HG03097 (cell line): ENCODE data around the gene PTPRG.

ENCODE experiments used
- ATAC-seq: cut with Tn5 transposase; IDR thresholded peaks from one replicate; pipeline ENCODE4 v1.9.1; 2021; ENCODE audit not compliant: unreplicated experiment, low FRiP score

PTPRG gene

DNA sequence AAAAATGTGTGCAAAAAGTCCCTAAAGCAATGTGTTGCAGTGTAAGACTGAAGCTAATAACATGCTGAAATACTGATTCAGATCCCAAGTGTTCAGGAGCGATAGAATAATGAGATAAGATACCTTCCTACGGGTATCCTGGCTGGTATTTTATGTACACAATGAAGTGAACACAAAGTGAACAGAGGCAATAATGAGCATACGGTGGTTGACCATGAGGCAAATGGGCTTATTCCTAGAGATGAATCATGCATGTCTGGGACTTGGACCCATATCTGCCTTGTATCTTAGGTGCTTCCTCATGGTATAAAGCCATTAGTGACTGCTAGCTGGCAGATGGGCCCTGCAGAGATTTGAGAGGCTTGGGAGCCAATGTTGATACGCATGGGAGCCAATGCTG, 21.5 kb downstream of the PTPRG start:
- ATAC-seq, result no peak

DNA sequence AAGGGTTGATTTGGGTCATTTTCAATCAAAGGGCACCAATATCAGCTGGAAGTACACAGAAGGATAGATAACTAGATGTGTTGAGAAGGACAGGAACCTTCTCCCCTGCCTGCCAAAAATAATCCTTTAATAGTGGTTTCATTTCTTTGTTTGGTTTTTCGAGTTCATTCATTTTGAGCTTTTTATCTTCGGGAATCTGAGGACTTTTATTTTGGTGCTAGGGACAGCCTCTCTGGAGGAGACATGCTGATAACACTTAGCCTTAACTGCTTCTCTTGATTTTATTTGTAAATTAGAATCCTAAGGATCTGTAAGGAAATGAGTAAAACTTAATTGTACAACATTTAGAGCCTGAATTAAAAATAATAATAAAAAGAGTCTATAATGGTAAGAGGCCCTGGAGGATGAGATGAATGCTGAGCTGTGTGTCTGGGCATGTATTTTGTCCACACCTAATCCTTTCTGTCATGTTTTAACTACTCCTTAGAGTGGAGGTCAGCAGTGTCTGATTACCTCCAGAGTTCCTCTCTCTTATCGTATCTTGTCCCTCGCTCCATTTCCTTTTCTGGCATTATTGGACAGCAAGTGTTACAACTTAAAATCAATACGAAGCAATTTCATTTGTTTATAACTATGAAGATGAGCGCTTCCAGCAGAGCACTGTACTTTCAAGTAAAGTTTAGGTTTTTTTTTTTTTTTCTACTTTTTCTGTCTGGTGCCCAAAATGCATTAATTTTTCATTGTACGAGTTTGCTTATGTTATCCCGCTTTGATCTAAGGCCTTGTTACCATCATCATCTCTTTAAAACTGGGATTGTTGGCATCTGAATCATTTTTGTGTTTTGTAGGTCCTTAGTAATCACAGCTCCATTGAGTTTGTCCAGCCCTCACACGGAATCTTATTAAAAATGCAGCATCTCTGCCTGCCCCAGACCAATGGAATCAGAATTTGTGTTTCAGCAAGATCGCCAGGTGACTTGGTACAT, 22.8 kb downstream of the PTPRG start:
- ATAC-seq, result no peak

DNA sequence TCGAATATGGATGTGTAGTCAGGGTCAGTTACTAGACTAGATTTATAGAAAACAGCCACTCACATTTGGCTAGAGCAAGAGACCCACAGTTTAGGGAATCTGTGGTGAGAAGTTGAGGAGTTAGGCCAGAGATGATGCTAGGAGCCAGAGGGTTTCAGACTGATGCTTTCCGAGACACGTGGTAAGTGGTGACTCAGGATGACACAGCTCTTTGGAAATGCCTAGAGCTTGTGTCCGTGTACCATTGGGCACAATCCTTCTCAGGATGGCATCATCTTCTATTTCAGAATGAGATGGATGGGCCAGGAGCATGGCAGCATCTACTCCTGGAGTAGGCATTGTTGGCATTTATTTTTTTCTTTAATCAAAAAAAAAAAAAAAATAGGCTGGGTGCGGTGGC, 28.5 kb downstream of the PTPRG start:
- no peak for ATAC-seq

DNA sequence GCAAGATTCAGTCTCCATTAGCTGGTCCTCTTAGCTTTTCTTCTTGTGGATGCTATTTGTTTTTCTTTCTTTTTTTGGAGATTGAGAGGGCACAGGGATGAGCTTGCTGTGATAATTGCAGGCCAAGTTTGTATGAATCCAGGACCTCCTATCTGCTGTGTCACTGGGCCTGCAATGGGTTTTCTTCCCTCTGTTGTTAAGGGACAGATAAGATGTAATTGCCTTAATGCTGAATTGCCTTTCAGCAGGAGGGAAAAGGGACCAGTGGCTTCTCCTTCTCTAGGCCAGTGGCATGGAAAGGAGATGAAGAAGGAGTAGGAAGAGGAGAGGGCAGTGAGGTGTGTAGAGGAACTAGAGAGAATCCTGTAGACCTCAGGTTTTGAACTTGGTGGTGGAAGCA, 29.9 kb downstream of the PTPRG start:
- ATAC-seq, result no peak

DNA sequence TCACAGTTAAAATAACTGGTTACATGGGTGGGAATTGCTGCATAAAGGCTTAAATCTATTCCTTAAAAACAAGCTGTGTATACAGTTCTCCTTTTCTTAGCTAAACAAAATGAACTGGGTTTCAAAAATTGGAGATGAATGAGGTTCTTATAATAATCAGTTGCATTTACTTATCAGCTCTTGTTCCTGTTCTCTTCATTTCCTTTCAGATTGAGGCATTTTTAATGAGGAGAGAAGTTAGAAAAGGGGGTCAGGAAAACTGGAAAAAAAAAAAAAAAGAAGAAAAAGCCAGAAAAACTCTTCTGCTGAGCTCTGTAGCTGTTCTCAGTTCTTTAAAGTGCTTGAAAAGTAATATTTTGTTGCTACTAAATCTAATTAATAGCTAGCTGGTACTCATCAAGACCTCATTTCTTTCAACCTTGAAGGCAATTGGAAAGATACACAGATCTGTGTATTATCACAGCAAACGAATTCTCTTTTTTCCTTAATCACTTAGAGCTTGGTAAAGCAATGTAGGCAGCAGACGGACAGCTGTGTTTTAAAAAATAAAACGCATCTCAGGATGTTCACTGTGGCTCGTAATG, 32.2 kb downstream of the PTPRG start:
- no peak for ATAC-seq

DNA sequence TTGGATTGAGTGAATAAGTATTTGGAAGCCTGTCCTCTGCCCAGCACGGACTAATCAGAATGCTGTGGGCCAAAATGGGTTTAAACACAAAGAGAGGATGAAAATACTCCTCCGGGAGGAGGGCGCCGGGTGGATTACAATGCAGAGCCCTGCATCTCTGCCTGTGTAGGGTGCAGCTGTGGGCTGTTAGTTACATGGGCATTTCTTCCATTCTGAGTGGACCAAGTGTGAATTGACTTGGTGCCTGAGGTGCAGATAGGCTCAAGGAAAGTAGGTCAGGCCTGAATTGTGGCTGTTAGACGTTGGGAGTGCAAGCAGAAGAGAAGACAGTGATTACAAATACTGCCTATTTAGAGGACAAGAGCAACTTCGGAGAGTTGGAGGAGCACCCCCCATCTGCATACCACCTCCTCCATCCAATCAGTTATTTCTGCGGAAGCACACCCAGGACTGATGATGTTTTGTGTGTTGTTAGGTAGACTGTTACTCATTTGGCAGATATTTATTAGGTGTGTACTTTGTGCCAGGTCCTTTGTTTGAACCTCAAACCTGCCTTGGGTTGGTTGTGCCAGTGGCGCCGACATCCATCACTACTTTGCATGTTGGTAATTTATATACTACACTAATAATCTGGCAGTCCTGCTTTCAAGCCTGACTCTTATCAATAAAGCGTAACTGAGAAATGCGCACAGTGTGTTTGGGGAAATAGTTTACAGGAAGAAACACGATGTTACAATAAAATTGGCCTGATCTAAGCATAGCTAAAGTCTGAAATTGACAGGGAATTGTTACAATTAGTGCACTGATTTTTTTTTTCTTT, 33.0 kb downstream of the PTPRG start:
- no peak for ATAC-seq

DNA sequence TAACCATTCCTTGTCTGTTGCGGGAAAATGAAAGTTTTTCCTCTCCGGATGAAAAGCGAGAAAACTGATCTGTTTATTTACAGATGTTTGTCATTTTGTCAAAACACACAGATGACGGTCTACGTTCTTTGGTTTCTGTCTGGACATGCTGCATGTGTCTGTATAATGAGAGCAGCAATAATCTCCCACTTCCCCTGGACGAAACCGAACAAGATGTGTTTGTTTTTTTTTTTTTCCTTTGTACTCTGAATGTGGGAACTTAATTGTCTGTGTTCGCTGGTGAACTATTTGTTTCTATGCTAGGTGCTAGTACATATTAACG, 33.6 kb downstream of the PTPRG start:
- no peak for ATAC-seq

DNA sequence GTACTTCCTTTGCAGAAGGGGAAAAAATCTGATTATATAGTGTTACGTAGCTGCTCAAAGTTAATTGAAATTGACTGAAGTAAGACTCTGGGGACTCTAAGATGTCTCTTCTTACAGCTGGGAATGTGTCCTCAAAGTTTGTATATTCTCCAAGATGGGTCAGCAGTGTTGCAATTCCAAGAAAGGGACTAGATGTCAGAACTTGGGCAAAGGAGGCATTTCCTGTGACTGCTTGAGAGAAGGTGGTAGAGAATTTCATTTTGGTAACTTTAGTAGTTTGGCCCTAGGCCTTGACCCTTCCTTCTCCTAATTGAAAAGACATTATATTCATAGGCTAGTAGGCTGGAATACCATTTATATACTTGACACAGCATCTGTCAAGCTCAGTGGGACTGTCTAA, 33.9 kb downstream of the PTPRG start:
- no peak for ATAC-seq

DNA sequence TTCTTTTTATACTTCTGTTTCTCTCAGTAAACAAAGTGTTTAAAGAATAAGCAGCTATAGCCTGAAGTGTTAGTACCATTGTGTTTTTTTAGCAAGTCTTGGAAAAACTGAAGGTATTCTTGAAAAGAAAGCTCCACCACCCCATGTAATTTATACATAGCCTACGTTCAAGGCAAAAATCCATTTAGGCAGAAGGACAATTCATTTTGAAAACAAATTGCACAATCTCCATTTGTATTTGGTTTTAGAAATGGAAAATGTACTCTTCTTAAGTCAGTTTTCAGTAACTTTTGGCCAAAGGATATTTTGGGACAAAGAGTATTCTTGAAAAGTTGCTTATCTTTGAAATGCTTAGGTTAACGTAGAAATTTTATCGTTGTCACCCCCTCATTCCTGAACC, 34.5 kb downstream of the PTPRG start:
- ATAC-seq, result no peak

DNA sequence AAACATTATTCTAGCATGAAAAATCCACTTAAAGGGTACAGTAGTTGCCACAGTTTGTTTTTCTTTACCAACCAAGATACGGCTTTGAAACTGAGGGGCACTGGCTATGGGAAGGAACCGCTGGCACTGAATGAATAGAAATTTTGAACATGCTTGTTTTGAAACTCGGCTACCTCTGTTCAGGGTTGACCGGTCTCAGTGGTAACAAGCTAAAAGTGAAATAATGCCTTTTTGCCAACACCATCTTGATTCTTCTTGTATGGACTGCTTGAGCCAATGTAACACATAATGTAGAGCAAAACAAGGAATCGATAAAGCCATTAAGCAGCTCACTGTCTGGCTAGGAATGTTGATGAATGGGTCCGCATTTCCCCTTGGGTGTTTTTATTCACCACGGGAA, 36.5 kb downstream of the PTPRG start:
- no peak for ATAC-seq

DNA sequence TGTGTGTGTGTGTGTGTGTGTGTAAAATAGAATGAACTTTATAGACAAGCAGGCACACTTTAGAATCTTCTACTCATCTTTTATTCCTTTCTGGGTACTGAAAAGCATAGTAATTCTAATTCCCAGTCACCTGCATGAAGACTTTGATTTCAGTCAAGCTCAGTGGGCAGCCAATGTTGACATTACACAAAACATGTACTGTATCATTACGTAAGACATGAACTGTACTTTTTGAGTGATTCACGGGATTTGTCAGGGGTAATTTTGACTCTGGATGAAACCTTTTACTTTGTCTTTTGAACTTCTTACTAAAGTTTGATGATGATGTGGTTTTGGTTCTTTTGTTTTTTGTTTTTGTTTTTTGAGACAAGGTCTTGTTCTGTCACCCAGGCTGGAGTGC, 38.8 kb downstream of the PTPRG start:
- no peak for ATAC-seq

DNA sequence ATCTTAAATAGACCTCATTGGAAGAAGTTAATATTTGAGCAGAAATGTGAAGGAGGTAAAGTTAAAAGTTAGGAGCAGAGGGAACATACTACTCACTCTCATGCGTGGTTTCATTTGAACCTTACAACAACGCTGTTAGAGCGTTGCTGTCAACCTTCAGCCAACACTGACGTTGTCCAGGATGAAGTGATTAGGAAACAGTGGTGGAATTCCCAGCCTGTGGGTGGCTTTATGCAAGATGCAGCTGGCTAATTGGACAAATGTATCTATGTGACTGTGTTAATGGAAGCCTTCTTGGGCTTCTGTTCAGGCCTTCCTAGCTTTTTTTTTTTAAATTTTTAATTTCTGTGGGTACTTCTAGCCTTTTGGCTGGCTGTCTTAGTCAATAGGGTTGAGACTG, 40.5 kb downstream of the PTPRG start:
- ATAC-seq, result no peak

DNA sequence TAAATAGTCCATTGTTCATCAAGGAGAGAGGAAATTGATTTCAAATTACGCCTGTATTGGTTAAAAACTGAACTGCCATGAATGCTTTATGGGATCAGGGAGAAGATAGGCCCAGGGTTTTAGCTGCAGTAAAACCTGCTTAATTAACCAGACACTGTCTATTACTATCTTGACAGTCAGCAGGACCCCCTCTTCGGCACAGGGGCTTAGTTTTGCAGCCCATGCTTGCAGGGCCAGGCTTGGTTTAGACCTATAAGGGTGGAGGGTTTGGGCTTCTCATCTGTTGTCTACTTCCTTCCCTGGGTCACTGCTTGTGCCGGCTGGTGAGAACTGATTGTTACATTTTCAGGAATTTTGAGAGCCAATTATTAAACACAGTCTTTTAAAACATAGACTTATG, 41.1 kb downstream of the PTPRG start:
- ATAC-seq, result no peak

DNA sequence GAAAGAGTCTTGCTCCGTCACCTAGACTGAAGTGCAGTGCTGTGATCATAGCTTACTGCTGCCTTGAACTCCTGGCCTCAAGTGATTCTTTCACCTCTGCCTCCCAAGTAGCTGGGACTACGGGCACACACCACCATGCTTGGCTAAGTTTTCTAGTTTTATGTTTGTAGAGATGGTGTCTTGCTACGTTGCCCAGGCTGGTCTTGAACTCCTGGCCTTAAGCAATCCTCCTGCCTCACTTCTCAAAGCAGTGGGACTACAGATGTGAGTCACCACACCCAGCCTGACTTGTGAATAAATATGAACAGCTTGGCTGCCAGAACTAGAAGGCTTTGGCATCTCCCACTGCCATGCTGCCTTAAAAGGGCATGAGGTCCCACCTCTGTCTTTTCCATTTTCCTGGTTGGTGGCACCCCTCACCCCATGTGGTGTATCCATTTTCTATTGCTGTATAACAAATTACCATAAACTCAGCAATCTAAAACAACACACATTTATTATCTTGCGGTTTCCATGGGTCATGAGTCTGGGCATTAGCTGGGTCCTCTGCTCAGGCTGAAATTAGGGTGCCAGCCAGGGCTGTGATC, 44.3 kb downstream of the PTPRG start:
- no peak for ATAC-seq

DNA sequence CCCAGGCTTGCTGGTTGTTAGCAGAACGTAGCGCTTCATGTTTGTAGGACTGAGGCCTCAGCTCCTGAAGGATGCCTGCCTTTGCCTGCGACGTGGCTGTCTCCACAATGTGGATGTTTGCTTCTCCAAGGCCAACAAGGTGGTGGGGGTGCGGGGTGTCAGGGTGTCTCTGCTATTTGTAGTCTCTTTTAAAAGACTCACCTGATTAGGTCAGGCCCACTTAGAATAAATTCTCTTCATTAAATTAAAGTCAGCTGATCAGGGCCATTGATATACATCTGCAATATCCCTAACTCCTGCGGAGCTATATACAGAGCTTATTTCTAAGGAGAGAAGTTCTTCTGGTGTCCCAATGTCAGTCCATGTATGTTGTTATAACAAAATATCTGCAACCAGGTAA, 44.8 kb downstream of the PTPRG start:
- no peak for ATAC-seq

DNA sequence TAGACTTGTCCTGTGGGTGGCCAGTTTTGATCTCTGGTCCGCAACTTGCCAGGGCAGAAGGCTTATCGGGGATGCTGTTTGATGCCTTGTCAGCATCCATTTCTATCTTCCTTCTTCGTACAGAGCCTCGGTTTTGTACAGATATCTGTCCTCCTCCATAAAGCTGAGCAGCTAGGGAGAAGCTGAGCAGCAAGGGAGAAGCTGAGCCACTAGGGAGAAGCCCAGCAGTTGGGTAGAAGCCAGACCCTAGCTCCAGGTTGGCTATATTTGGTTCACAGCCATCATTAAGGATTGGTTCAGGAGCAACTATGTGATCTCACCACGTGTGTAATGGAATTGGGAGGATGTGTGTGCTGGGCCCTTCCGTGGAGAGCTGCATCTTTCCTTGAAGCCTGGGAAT, 46.7 kb downstream of the PTPRG start:
- ATAC-seq, result no peak

DNA sequence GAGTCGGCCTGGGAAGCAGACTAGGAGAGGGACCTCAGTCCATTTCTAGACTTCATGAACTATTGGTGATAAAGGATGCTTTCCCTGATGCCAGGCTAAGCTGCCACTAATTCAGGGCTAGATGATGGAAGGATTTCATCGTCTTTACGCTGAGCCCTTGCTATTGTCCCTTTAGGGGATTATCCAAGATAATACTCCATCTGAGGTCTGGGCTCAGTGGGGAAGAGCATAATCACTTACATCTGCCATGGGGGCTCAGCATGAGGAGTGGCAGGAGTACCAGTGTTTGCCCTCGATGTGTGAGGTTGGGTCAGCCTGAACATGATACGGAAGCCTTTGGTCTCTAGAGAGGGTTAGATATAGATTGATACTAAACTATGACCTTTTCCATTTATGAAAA, 47.3 kb downstream of the PTPRG start:
- ATAC-seq, result no peak

DNA sequence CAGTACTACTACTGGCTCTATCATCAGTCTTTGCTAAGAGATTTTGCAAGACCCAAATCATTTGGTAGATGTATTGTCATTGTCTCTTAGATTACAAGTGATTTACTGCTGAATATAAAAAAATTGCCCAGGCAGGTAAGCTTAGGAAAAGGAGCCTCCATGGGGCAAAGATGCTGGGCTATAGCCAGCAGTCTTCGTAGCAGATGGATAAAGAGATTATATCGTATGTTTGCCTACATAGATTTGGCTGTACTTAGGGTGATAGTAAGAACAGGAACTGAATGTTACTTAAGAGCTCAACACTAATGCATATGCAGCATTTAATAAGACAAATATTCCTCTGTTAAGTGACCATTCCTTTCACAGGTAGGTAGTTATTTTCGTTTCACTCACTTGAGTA, 48.9 kb downstream of the PTPRG start:
- no peak for ATAC-seq

DNA sequence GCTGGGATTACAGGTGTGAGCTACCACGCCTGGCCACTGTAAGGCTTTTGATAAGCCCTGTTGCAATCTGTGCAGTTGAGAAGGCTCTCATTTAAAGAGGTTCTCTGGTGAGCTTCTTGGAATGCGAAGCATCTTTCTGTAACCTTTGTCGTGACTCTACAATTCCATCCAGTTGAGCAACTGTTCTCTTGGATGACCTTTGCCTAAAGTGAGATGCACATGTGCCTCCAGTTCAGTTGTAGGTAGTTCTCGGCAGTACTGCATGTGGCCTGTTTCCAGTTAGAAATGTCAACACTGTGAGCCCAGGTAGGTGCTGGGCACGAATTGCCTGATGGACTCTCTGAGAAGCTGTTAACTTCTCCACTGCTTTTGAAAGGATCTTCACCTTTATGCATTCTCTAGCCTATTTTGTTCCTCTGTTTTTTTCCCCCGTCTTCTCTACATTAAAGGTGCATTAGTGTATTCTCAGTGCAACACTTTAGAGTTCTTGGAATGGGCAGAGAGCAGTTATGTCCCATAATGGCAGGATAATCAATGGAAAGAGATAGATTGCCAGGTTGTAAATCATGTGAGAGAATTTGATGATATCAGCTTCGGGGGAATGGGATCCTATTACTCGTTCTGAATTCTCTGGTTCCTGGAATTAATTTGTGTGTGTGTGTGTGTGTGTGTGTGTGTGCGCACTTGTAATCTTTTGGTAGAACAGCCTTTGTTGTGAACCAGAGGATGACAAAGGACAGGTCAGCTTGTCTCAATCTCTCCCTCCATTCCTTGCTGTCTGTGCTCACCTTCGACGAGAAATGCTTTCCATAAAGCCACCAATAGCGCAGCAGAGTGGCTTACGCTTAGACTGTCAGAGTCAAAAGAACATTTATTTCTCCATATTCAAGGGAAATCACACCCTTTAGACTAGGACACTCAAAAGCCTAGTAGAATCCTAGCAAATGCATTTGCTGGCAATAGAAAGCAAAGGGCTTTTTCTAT, 51.1 kb downstream of the PTPRG start:
- no peak for ATAC-seq

DNA sequence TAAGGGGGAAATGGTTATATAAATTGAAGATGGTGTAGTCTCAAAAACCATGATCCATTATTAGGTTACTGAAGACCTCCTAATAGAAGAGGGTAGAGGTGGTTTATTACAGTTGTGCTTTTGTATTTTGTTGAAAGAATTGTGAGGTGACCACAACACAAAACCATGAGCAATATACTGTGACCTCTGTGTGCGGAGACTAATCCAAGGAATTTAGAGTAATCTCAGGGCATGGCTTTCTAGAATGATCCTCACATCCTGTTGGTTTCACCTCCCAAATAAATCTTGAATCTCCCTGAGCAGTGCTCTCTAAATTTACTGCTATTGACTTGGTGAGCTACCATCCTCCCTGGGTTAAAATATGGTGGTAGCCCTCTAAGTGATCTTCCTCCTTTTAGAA, 52.3 kb downstream of the PTPRG start:
- ATAC-seq, result no peak
